BE2C (cell line): Measurements from ENCODE around the gene RNF212.
"Not testable (repeated sequence)": the region's sequence is repeated elsewhere in the genome, so short reads cannot be mapped to it uniquely, and the experiment has no call there.

Experiments
- DNase-seq: peaks from one replicate; pipeline ENCODE4 v3.0.0-alpha.2; 2020
- H3K27me3 ChIP-seq: fragments of 250-450 bp; sonication (Bioruptor Pico); 2 replicates; pipeline ENCODE4 v1.5.1; 2020; ENCODE audit warnings: mild to moderate bottlenecking
- H3K36me3 ChIP-seq: fragments of 250-450 bp; sonication (Bioruptor Pico); 2 replicates; pipeline ENCODE4 v1.5.1; 2020; ENCODE audit warnings: mild to moderate bottlenecking
- H3K4me1 ChIP-seq: fragments of 250-450 bp; sonication (Bioruptor Pico); 2 replicates; pipeline ENCODE4 v1.5.1; 2020
- H3K4me3 ChIP-seq: 2 replicates; pipeline ENCODE4 v1.5.1; 2011; ENCODE audit warnings: low read depth, low read length
- H3K9me3 ChIP-seq: fragments of 250-450 bp; sonication (Bioruptor Pico); 2 replicates; pipeline ENCODE4 v1.5.1; 2020
- TF ChIP-seq, protein P1 (sequence below): IDR thresholded peaks from 2 replicates; pipeline ENCODE4 v1.5.1; 2012; ENCODE audit warnings: mild to moderate bottlenecking, low read depth, low read length

Gene RNF212

DNA sequence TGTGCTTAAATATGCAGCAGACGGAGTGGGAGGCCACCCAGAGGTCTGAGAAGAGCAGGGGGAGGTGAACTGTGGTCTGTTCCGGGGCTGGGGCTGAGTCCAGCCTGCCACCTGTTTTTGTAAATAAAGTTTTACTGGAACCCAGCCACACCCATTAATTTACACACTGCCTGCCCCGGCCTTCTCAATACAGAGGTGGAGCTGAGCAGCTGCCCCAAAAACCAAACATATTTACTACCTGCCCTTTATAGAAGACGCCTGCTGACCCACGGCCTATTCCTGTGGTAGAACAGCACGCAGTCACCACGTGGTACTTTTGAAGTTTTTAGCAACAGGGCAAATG, 56.0 kb downstream of the RNF212 start:
- TF ChIP-seq, protein P1, sequence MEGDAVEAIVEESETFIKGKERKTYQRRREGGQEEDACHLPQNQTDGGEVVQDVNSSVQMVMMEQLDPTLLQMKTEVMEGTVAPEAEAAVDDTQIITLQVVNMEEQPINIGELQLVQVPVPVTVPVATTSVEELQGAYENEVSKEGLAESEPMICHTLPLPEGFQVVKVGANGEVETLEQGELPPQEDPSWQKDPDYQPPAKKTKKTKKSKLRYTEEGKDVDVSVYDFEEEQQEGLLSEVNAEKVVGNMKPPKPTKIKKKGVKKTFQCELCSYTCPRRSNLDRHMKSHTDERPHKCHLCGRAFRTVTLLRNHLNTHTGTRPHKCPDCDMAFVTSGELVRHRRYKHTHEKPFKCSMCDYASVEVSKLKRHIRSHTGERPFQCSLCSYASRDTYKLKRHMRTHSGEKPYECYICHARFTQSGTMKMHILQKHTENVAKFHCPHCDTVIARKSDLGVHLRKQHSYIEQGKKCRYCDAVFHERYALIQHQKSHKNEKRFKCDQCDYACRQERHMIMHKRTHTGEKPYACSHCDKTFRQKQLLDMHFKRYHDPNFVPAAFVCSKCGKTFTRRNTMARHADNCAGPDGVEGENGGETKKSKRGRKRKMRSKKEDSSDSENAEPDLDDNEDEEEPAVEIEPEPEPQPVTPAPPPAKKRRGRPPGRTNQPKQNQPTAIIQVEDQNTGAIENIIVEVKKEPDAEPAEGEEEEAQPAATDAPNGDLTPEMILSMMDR: no peak
- H3K9me3 ChIP-seq: no peaks in the 10 kb centered on the region
- no peaks in the 10 kb centered on the region for H3K4me1 ChIP-seq
- no peak overlapping the region for H3K4me3 ChIP-seq
- H3K27me3 ChIP-seq: peaks cover 82% of the 10 kb centered on the region
- DNase-seq: no peak
- H3K36me3 ChIP-seq: no peaks in the 10 kb centered on the region

DNA sequence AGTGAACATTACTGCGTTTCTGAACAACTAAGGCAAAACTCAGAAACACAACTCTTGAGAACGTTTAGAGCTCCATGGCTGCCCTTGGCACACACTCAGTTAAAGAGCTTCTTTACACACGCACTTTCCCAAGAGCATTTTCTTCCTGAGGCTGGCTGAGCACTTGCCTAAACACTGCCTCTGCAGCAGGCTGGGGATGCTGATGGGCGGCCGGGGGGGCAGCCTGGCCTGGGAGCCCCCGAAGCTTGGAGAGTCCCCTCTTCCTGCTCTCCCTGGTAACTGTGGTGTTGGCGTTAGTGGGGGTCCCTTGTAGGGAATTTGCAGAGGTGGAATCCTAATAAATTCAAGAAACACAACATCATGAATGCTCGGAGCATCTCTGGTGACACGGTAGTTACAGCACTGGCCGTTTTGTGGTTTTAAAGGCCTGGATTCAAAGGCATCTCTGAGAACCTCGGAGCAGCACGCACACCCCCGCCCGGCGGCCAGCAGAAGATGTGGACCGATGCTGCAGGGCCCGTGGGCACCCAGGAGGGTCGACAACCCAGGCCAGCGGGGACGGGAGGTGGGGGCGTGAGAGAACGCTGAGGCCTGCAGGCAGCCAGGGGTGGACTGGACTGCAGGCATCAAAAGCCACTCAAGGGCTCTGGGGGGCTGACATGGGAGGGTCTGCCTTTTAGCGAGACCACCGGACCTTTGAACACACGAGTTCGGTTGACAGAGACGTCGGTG, 56.5 kb downstream of the RNF212 start:
- H3K4me3 ChIP-seq: no peak overlapping the region
- no peaks in the 10 kb centered on the region for H3K36me3 ChIP-seq
- TF ChIP-seq, protein P1: no peak
- no peaks in the 10 kb centered on the region for H3K4me1 ChIP-seq
- DNase-seq: no peak
- no peaks in the 10 kb centered on the region for H3K9me3 ChIP-seq
- H3K27me3 ChIP-seq: peaks cover 82% of the 10 kb centered on the region

GRCh38 chr4:1055721-1056590, 57.4 kb downstream of the RNF212 start:
- DNase-seq: peak; percentile 58
- TF ChIP-seq, protein P1: no peak
- no peaks in the 10 kb centered on the region for H3K36me3 ChIP-seq
- no peak overlapping the region for H3K4me3 ChIP-seq
- H3K27me3 ChIP-seq: peaks cover 82% of the 10 kb centered on the region
- H3K9me3 ChIP-seq: no peaks in the 10 kb centered on the region
- H3K4me1 ChIP-seq: no peaks in the 10 kb centered on the region

GRCh38 chr4:1055243-1055701, 58.1 kb downstream of the RNF212 start:
- not testable (repeated sequence) for H3K4me1 ChIP-seq, DNase-seq, H3K36me3 ChIP-seq, H3K9me3 ChIP-seq, H3K4me3 ChIP-seq
- peaks cover 82% of the 10 kb centered on the region for H3K27me3 ChIP-seq

- H3K4me3 ChIP-seq, H3K36me3 ChIP-seq, H3K4me1 ChIP-seq, H3K9me3 ChIP-seq, DNase-seq: not testable (repeated sequence)
- H3K27me3 ChIP-seq: peaks cover 82% of the 10 kb centered on the region
Observed at GRCh38 chr4:1054696-1055242, 58.6 kb downstream of the RNF212 start.

DNA sequence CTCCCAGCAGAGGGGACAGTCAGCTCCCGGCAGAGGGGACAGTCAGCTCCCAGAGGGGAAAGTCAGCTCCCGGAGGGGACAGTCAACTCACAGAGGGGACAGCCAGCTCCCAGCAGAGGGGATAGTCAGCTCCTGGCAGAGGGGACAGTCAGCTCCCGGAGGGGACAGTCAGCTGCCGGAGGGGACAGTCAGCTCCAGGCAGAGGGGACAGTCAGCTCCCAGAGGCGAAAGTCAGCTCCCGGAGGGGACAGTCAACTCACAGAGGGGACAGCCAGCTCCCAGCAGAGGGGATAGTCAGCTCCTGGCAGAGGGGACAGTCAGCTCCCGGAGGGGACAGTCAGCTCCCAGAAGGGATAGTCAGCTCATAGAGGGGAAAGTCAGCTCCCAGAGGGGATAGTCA, 59.5 kb downstream of the RNF212 start:
- peaks cover 82% of the 10 kb centered on the region for H3K27me3 ChIP-seq
- DNase-seq, H3K36me3 ChIP-seq, H3K9me3 ChIP-seq, H3K4me1 ChIP-seq, H3K4me3 ChIP-seq: not testable (repeated sequence)

GRCh38 chr4:1053080-1053661, 60.2 kb downstream of the RNF212 start:
- Histone ChIP-seq H3K27me3 (peaks cover 82% of the 10 kb centered on the region), H3K4me3 (no peak overlapping the region), H3K4me1 (no peaks in the 10 kb centered on the region), H3K9me3 (no peaks in the 10 kb centered on the region), H3K36me3 (no peaks in the 10 kb centered on the region)
- no peak for DNase-seq
- TF ChIP-seq, protein P1: no peak
